ENCODE measurements around the gene DTNBP1. TPM values are rescaled to one million over a fixed set of nuclear protein-coding genes. Genes with fewer than 3 reads are reported as not detected.

DTNBP1 gene
- total RNA-seq, 6 experiments from 2014 or later, result 3.4 to 8.6 (median 5.7) TPM

GRCh38 chr6:15504040-15504495 lies 158.8 kb downstream of the DTNBP1 start:
- ATAC-seq (no peak), DNase-seq (no peak)
- peaks cover 0 to 18% (median 3%) of the 10 kb centered on the region in 4 donors for H3K36me3 ChIP-seq
- WGBS (ENCODE audit: insufficient coverage, low coverage, low lambda C conversion rate, missing lambda C conversion rate), result 84% methylated on average over 7 of the region's 12 CpGs
- no peaks in the 10 kb centered on the region for H3K9me3 ChIP-seq
- TF ChIP-seq POLR2A (IDR thresholded peaks at IDR 0.05) (no peak), CTCF (IDR thresholded peaks at IDR 0.05) (no peak)
- H3K4me1 ChIP-seq, result peaks cover 0 to 22% (median 6%) of the 10 kb centered on the region in 4 donors
- peak overlapping the region in 1 of 3 donors; percentile 21 for H3K4me3 ChIP-seq
- intact Hi-C loops (cut with DNase I), result no loop called here
- no peaks in the 10 kb centered on the region for H3K27me3 ChIP-seq
- H3K27ac ChIP-seq, result peak overlapping the region; percentile 6 to 55 (median 50)

- Histone ChIP-seq H3K9me3 (no peaks in the 10 kb centered on the region), H3K36me3 (peaks cover 0 to 20% (median 2%) of the 10 kb centered on the region in 4 donors), H3K27me3 (no peaks in the 10 kb centered on the region), H3K4me1 (peaks cover 0 to 22% (median 6%) of the 10 kb centered on the region in 4 donors), H3K27ac (no peak overlapping the region), H3K4me3 (no peak overlapping the region)
- no peak for TF ChIP-seq CTCF (IDR thresholded peaks at IDR 0.05)
- no peak for TF ChIP-seq POLR2A (IDR thresholded peaks at IDR 0.05)
- intact Hi-C loops (cut with DNase I), result no loop called here
- no peak for DNase-seq
- ATAC-seq, result no peak
- 79% methylated on average over 3 of the region's 6 CpGs for WGBS (ENCODE audit: insufficient coverage, low coverage, low lambda C conversion rate, missing lambda C conversion rate)
These were observed 159.5 kb downstream of the DTNBP1 start for GRCh38 chr6:15503346-15503680.

GRCh38 chr6:15502446-15503345 lies 160.1 kb downstream of the DTNBP1 start:
- WGBS (ENCODE audit: insufficient coverage, low coverage, low lambda C conversion rate, missing lambda C conversion rate), result 86% methylated on average over 14 of the region's 20 CpGs
- intact Hi-C loops (cut with DNase I), result no loop called here
- no peak for DNase-seq

GRCh38 chr6:15501826-15502445 lies 160.9 kb downstream of the DTNBP1 start:
- DNase-seq, result no peak
- Histone ChIP-seq H3K9me3 (no peaks in the 10 kb centered on the region), H3K36me3 (peaks cover 0 to 16% (median 0%) of the 10 kb centered on the region in 4 donors), H3K27ac (no peak overlapping the region), H3K27me3 (no peaks in the 10 kb centered on the region), H3K4me1 (peaks cover 0 to 22% (median 6%) of the 10 kb centered on the region in 4 donors), H3K4me3 (no peak overlapping the region)
- intact Hi-C loops (cut with DNase I), result no loop called here
- TF ChIP-seq CTCF (IDR thresholded peaks at IDR 0.05), result no peak
- no peak for TF ChIP-seq POLR2A (IDR thresholded peaks at IDR 0.05)
- ATAC-seq, result no peak
- 74% methylated on average over 9 of the region's 19 CpGs for WGBS (ENCODE audit: insufficient coverage, low coverage, low lambda C conversion rate, missing lambda C conversion rate)

More at GRCh38 chr6:15502446-15503345, 160.1 kb downstream of the DTNBP1 start:
- TF ChIP-seq POLR2A (IDR thresholded peaks at IDR 0.05) (no peak), CTCF (IDR thresholded peaks at IDR 0.05) (no peak)
- no peak for ATAC-seq
- Histone ChIP-seq H3K27ac (no peak overlapping the region), H3K27me3 (no peaks in the 10 kb centered on the region), H3K36me3 (peaks cover 0 to 20% (median 0%) of the 10 kb centered on the region in 4 donors), H3K4me3 (no peak overlapping the region), H3K9me3 (no peaks in the 10 kb centered on the region), H3K4me1 (peaks cover 0 to 22% (median 6%) of the 10 kb centered on the region in 4 donors)
